NCI-H2029 treated with DMSO at 0.1 percent for 48 hours (cell line): ENCODE data around the gene PPRC1.

Source experiments
- DNase-seq: peaks from one replicate; lab custom pipeline; 2025; lab: John Stamatoyannopoulos, UW

PPRC1 gene

GRCh38 chr10:102146971-102147428 is 14.2 kb downstream of the PPRC1 start:
- DNase-seq: no peak

- no peak for DNase-seq
Measured at GRCh38 chr10:102147561-102147960, 14.7 kb downstream of the PPRC1 start.

- DNase-seq: no peak
Measured at GRCh38 chr10:102148275-102148674, 15.4 kb downstream of the PPRC1 start.

GRCh38 chr10:102150970-102151773 is 18.3 kb downstream of the PPRC1 start:
- DNase-seq: no peak

- peak; percentile 55 for DNase-seq
Measured at GRCh38 chr10:102151774-102152544, 19.1 kb downstream of the PPRC1 start, which contains the start of gene NOLC1. TSS of gene NOLC1 (plus strand) at chr10:102152389. CDS start at chr10:102152411, 22 bp downstream.

- DNase-seq: no peak
Measured at GRCh38 chr10:102152545-102152890, 19.7 kb downstream of the PPRC1 start.

GRCh38 chr10:102153093-102153620 is 20.3 kb downstream of the PPRC1 start:
- no peak for DNase-seq

GRCh38 chr10:102154466-102155116 is 21.8 kb downstream of the PPRC1 start:
- no peak for DNase-seq

- no peak for DNase-seq
Measured at GRCh38 chr10:102157224-102157623, 24.4 kb downstream of the PPRC1 start.

- no peak for DNase-seq
Measured at GRCh38 chr10:102159051-102159597, 26.3 kb downstream of the PPRC1 start.

GRCh38 chr10:102159831-102160230 is 27.0 kb downstream of the PPRC1 start:
- DNase-seq: no peak

GRCh38 chr10:102163342-102163989 is 30.6 kb downstream of the PPRC1 start:
- DNase-seq: no peak

- DNase-seq: no peak
Measured at GRCh38 chr10:102167861-102168260, 35.0 kb downstream of the PPRC1 start.

GRCh38 chr10:102170602-102171001 is 37.8 kb downstream of the PPRC1 start:
- DNase-seq: no peak

- no peak for DNase-seq
Measured at GRCh38 chr10:102172288-102172687, 39.4 kb downstream of the PPRC1 start.

GRCh38 chr10:102175415-102175814 is 42.6 kb downstream of the PPRC1 start:
- no peak for DNase-seq

GRCh38 chr10:102184606-102185005 is 51.8 kb downstream of the PPRC1 start:
- DNase-seq: no peak

- DNase-seq: no peak
Measured at GRCh38 chr10:102185272-102185671, 52.4 kb downstream of the PPRC1 start.

GRCh38 chr10:102185811-102186527 is 53.1 kb downstream of the PPRC1 start:
- no peak for DNase-seq

GRCh38 chr10:102188298-102188940 is 55.6 kb downstream of the PPRC1 start:
- DNase-seq: no peak
